ENCODE measurements around the gene ACOT2. TPM values are rescaled to one million over a fixed set of nuclear protein-coding genes. Genes with fewer than 3 reads are reported as not detected.

ACOT2 gene
- total RNA-seq, 6 donors from 2014 or later: 24.0 to 119 (median 46.7) TPM

DNA sequence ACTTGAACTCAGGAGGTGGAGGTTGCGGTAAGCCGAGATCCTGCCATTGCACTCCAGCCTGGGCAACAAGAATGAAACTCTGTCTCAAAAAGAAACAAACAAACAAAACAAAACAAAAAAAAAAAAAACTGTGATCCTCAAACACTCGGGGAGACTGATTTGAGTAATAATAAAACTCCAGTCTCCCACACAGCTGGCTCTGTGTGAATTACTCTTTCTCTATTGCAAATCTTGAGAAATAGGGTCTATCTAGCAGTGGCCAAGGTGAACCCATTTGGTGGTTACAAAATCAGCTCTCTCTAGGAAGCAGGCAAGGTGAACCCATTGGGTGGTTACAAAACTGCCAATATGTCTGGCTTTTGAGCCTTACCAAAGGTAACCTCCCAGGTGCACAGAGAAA, 37.3 kb downstream of the ACOT2 start:
- 86 to 91% methylated on average over 3 of the region's 3 CpGs for WGBS, 2 donors
- no peak for DNase-seq
- ATAC-seq (ENCODE audit: low FRiP score in 2 of 2): no peak
- H3K36me3 ChIP-seq: no peaks in the 10 kb centered on the region
- no peak overlapping the region for H3K4me3 ChIP-seq
- no peaks in the 10 kb centered on the region for H3K4me1 ChIP-seq
- no peak overlapping the region for H3K27ac ChIP-seq
- no peaks in the 10 kb centered on the region for H3K9me3 ChIP-seq
- H3K27me3 ChIP-seq: no peaks in the 10 kb centered on the region
- TF ChIP-seq POLR2AphosphoS5 (IDR thresholded peaks at IDR 0.05) (no peak), EP300 (IDR thresholded peaks at IDR 0.05) (no peak), POLR2A (IDR thresholded peaks at IDR 0.05) (no peak)

DNA sequence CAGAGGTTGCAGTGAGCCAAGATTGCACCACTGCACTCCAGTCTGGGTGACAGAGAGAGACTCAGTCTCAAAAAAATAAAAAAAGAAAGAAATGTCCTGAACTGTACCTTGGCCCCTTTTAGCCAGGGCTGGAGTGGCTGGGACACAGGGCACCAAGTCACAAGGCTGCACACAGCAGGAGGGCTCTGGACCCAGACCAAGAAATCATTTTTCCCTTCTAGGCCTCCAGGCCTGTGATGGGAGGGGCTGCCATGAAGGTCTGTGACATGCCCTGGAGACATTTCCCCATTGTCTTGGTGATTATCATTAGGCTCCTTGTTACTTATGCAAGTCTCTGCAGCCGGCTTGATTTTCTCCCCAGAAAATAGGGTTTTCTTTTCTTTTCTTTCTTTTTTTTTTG, 38.2 kb downstream of the ACOT2 start:
- WGBS, 2 donors: 60 to 96% methylated on average over 1 of the region's 1 CpG
- no peaks in the 10 kb centered on the region for H3K9me3 ChIP-seq

DNA sequence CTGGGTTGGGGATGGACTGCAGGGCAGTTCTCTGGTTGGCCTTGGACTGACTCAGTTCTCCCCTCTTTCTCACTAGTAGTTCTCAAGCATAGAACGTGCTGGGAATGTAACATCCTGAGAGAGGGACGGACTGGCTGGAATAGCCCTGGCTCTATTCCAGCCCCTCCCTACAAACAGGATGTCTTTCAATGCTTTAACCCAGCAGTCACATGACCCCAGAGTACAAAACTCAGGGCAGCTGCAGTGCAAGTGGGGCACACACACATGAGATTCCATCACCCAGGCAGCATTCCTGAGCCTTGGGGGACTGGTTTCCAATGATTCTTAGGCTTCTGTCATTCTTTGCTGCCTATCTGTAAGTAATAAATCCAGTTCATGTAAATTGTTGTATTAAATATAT, 41.7 kb downstream of the ACOT2 start:
- Histone ChIP-seq H3K27me3 (no peaks in the 10 kb centered on the region), H3K4me3 (no peak overlapping the region), H3K27ac (no peak overlapping the region), H3K36me3 (no peaks in the 10 kb centered on the region), H3K9me3 (no peaks in the 10 kb centered on the region), H3K4me1 (peaks cover 0 to 14% (median 6%) of the 10 kb centered on the region in 4 donors)
- WGBS, 2 donors: 9 to 25% methylated on average over 2 of the region's 2 CpGs
- DNase-seq: no peak
- TF ChIP-seq EP300 (IDR thresholded peaks at IDR 0.05) (no peak), POLR2A (IDR thresholded peaks at IDR 0.05) (no peak), POLR2AphosphoS5 (IDR thresholded peaks at IDR 0.05) (no peak)
- TF ChIP-seq, protein P1, sequence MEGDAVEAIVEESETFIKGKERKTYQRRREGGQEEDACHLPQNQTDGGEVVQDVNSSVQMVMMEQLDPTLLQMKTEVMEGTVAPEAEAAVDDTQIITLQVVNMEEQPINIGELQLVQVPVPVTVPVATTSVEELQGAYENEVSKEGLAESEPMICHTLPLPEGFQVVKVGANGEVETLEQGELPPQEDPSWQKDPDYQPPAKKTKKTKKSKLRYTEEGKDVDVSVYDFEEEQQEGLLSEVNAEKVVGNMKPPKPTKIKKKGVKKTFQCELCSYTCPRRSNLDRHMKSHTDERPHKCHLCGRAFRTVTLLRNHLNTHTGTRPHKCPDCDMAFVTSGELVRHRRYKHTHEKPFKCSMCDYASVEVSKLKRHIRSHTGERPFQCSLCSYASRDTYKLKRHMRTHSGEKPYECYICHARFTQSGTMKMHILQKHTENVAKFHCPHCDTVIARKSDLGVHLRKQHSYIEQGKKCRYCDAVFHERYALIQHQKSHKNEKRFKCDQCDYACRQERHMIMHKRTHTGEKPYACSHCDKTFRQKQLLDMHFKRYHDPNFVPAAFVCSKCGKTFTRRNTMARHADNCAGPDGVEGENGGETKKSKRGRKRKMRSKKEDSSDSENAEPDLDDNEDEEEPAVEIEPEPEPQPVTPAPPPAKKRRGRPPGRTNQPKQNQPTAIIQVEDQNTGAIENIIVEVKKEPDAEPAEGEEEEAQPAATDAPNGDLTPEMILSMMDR (IDR thresholded peaks at IDR 0.05): no peak
- no peak for ATAC-seq (ENCODE audit: low FRiP score in 2 of 2)

More for the DNA sequence above, 38.2 kb downstream of the ACOT2 start:
- Histone ChIP-seq H3K27me3 (no peaks in the 10 kb centered on the region), H3K27ac (no peak overlapping the region), H3K36me3 (no peaks in the 10 kb centered on the region), H3K4me3 (no peak overlapping the region), H3K4me1 (peaks cover 0 to 5% (median 4%) of the 10 kb centered on the region in 4 donors)
- TF ChIP-seq POLR2A (IDR thresholded peaks at IDR 0.05): no peak
- TF ChIP-seq, protein P1 (IDR thresholded peaks at IDR 0.05): no peak
- no peak for TF ChIP-seq POLR2AphosphoS5 (IDR thresholded peaks at IDR 0.05)
- TF ChIP-seq EP300 (IDR thresholded peaks at IDR 0.05): no peak
- DNase-seq (no peak), ATAC-seq (ENCODE audit: low FRiP score in 2 of 2) (no peak)

DNA sequence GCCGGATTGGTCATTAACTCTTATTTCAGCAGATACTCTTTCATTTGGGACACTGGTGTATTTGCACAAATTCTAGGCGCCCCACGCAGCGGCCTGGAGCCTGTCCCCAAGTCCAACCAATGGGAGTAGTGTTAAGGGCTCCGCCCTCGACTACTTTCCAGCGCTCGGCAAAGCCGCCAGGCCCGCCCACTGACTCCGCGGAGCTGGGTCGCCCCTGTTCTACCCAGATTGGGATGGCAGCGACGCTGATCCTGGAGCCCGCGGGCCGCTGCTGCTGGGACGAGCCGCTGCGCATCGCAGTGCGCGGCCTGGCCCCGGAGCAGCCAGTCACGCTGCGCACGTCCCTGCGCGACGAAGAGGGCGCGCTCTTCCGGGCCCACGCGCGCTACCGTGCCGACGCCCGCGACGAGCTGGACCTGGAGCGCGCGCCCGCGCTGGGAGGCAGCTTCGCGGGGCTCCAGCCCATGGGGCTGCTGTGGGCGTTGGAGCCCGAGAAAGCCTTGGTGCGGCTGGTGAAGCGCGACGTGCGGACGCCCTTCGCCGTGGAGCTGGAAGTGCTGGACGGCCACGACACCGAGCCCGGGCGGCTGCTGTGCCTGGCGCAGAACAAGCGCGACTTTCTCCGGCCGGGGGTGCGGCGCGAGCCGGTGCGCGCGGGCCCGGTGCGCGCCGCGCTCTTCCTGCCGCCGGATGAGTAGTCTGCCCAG, 43.5 kb downstream of the ACOT2 start, which contains the start of gene ACOT6:
Gene ACOT6, plus strand, starts transcription at position 179 of the 707 bp plus-strand sequence. Its CDS starts 55 bp downstream, at position 234.
- DNase-seq: peak; percentile 56 to 93
- WGBS, 2 donors: 0% methylated on average over 39 to 55 of the region's 84 CpGs
- peak; percentile 87 to 93 for ATAC-seq (ENCODE audit: low FRiP score in 2 of 2)
- peaks cover 0 to 14% (median 6%) of the 10 kb centered on the region in 4 donors for H3K4me1 ChIP-seq
- TF ChIP-seq POLR2A (IDR thresholded peaks at IDR 0.05): peak in 1 of 4 donors; percentile 42
- no peak for TF ChIP-seq EP300 (IDR thresholded peaks at IDR 0.05)
- no peaks in the 10 kb centered on the region for H3K9me3 ChIP-seq
- peak within 1 kb of the TSS; percentile 56 to 89 (median 64) for H3K4me3 ChIP-seq
- peak within 1 kb of the TSS; percentile 56 to 75 (median 72) for H3K27ac ChIP-seq
- H3K27me3 ChIP-seq: no peaks in the 10 kb centered on the region
- no peaks in the 10 kb centered on the region for H3K36me3 ChIP-seq

DNA sequence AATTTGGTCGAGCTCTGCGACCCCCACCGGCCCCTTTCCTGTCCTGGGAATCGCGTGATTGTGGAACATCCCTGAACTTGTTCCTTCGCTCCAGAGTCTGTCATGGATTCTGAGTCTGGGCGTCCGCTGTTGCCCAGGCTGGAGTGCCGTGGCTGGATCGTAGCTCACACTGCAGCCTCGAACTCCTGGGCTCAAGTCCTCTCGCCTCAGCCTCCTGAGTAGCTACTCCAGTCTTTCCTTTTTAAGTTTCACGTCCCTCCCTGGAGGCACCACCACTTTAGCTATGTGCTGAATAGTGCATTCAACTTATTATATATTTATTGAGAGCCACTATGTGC, 44.0 kb downstream of the ACOT2 start:
- 3 to 4% methylated on average over 10 to 13 of the region's 13 CpGs for WGBS, 2 donors

More for the DNA sequence above, 44.0 kb downstream of the ACOT2 start:
- Histone ChIP-seq H3K4me1 (peaks cover 0 to 14% (median 6%) of the 10 kb centered on the region in 4 donors), H3K9me3 (no peaks in the 10 kb centered on the region), H3K27me3 (no peaks in the 10 kb centered on the region), H3K36me3 (no peaks in the 10 kb centered on the region), H3K27ac (peak overlapping the region; percentile 56 to 75 (median 72)), H3K4me3 (peak overlapping the region; percentile 56 to 89 (median 64))
- TF ChIP-seq, protein P1 (IDR thresholded peaks at IDR 0.05): no peak
- TF ChIP-seq POLR2AphosphoS5 (IDR thresholded peaks at IDR 0.05): no peak
- TF ChIP-seq POLR2A (IDR thresholded peaks at IDR 0.05): no peak
- TF ChIP-seq EP300 (IDR thresholded peaks at IDR 0.05): no peak
- ATAC-seq (ENCODE audit: low FRiP score in 2 of 2) (peak in 1 of 2 donors; percentile 44), DNase-seq (no peak)

Measured in upper lobe of left lung (tissue), 6 donors.